Stimulated activated CD4-positive, alpha-beta T cell treated with anti-CD3 and anti-CD28 coated beads, Interleukin-2, amount 100 ng/mL, for 24 hours (primary cell): ENCODE data around the gene PRKD2.

ENCODE experiments used
- DNase-seq, 2 donors: peaks; one replicate each; pipeline ENCODE4 v3.0.0-alpha.2; 2020

PRKD2 gene

GRCh38 chr19:46698395-46699321 lies 18.3 kb downstream of the PRKD2 start:
- DNase-seq, result no peak

GRCh38 chr19:46697204-46697960 lies 19.5 kb downstream of the PRKD2 start:
- peak in 1 of 2 donors; percentile 31 for DNase-seq

- no peak for DNase-seq
Measured at GRCh38 chr19:46696866-46697203, 20.1 kb downstream of the PRKD2 start.

GRCh38 chr19:46696052-46696451 lies 20.9 kb downstream of the PRKD2 start:
- no peak for DNase-seq

GRCh38 chr19:46693760-46694159 lies 23.2 kb downstream of the PRKD2 start:
- no peak for DNase-seq

- no peak for DNase-seq
Measured at GRCh38 chr19:46692918-46693722, 23.8 kb downstream of the PRKD2 start.

- DNase-seq, result no peak
Measured at GRCh38 chr19:46691948-46692347, 25.0 kb downstream of the PRKD2 start.

GRCh38 chr19:46691104-46691503 lies 25.8 kb downstream of the PRKD2 start:
- no peak for DNase-seq

GRCh38 chr19:46689358-46689757 lies 27.6 kb downstream of the PRKD2 start:
- no peak for DNase-seq

- DNase-seq, result no peak
Measured at GRCh38 chr19:46687438-46688145, 29.3 kb downstream of the PRKD2 start.

- DNase-seq, result no peak
Measured at GRCh38 chr19:46685189-46685588, 31.7 kb downstream of the PRKD2 start.

- DNase-seq, result peak; percentile 65 to 72
Measured at GRCh38 chr19:46678110-46678732, 38.7 kb downstream of the PRKD2 start.

GRCh38 chr19:46674416-46675178 lies 42.3 kb downstream of the PRKD2 start:
- DNase-seq, result no peak

GRCh38 chr19:46670813-46671212 lies 46.1 kb downstream of the PRKD2 start:
- no peak for DNase-seq

- no peak for DNase-seq
Measured at GRCh38 chr19:46668662-46669061, 48.3 kb downstream of the PRKD2 start.

- no peak for DNase-seq
Measured at GRCh38 chr19:46665072-46665471, 51.8 kb downstream of the PRKD2 start.

GRCh38 chr19:46661735-46662592 lies 55.0 kb downstream of the PRKD2 start:
- peak; percentile 75 to 79 for DNase-seq

- peak; percentile 100 for DNase-seq
Measured at GRCh38 chr19:46661020-46661731, 55.7 kb downstream of the PRKD2 start, which contains the start of gene DACT3. Gene DACT3, minus strand, starts transcription at chr19:46661182. Its CDS starts 118 bp downstream, at chr19:46661064.

GRCh38 chr19:46660551-46661019 lies 56.3 kb downstream of the PRKD2 start:
- DNase-seq, result peak in 1 of 2 donors; percentile 31
